HG02623 (cell line): ENCODE results near the gene GRM1.

ENCODE experiments used
- ATAC-seq: cut with Tn5 transposase; IDR thresholded peaks from one replicate; pipeline ENCODE4 v1.9.1; 2021; ENCODE audit warnings: moderate library complexity; ENCODE audit not compliant: unreplicated experiment

The GRM1 gene

DNA sequence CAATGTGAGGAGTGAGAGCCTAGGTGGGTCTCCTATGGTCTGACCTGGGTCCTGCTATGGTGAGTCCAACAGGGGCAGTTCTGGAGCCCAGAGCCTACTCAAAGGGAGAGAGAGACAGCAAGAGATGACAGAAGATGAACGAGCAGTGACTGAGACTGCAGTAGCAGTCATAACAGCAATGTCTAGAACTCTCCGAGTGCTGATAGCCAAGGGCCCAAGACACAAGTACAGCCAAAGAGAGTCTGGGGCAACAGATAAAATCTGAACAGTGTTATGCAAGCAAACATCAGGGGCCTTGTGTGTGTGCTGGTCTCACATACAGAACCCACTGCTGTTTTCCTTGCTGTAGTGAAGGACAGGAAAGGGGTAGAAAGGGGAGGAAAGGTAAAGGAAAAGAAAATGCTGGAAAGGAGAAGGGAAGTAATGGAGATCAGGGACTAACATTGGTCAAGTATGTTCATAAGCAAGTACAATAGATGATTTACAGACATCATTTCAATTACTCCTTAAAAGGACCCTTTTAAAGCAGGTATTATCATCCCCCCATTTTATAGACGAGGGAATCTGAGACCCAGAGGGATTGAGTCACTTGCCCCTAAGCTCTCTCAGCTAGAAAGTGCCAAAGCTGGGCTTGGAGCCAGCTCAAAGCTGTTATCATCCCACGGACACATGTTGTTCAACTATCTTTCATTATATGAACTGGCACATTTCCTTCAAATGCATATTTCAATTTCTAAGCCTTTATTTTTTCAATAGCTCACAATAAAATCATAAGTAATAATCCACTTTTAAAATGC lies 332.5 kb downstream of the GRM1 start:
- ATAC-seq: no peak

DNA sequence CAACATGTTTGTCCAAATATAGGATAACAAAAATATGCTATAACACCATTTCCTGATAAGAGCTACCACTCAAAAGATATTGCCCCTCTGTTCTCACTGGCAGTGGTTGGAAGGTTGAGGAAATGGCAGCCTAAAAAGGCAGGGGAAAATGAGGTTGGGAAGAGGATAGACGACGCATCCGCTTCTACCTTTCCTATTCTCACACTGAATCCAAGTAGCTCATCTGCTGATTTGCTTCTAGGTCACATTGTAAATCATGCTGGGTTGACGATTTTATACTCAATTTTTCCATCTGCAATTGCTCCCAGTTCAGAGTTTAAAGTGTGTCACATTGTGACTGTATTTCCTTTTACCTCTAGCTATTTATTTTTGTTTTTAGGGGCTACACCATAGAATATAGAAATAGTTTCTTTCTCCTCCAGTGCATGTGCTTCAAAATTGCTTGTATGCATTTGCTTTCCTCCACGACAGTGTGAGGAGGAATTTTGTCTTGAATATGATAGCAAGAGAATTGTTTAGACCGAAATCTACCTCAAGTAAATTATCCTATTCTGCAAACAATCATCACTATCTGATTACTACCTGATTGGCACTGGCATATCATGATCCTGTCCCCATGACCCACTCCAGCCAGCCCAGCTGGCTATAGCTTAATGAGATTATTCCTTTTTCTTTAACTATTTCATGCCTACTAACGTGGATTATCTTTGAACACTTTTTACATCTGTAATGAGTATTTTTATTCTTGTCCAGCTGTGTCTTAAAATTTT lies 335.2 kb downstream of the GRM1 start:
- no peak for ATAC-seq

DNA sequence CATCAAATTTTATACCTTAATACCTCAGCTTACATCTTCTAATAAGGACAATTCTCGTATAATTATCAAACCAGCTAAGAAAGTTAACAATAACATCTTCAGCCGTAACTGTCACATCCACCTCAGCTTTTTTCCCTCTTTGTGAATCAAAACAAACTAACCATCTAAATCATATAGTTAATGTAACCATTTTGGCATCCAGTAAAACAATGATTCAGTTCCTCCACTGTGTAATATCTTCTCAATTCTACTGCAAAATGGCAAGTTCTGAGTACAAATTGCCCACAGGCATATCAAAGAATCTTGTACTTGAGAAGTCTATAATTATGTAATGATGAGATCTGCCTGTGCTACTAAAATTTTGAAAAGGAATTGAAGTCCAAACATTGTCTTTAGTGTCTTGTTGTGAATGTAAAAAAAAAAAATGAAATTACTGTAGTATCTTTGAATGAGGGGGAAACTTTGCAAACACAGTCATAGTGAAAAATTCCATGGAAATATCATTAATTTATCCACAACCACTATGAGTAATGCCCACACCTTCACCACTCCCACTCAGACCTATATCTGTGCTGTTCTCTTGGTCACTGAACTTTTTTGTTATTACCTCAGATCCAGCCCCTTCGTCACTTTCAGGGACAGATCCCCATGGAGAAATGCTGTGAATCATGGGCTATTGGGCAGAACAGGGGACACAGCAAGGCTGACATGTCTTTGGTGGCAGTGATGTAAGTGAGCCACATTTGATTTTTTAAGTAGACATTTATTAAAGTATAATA lies 336.1 kb downstream of the GRM1 start:
- no peak for ATAC-seq

DNA sequence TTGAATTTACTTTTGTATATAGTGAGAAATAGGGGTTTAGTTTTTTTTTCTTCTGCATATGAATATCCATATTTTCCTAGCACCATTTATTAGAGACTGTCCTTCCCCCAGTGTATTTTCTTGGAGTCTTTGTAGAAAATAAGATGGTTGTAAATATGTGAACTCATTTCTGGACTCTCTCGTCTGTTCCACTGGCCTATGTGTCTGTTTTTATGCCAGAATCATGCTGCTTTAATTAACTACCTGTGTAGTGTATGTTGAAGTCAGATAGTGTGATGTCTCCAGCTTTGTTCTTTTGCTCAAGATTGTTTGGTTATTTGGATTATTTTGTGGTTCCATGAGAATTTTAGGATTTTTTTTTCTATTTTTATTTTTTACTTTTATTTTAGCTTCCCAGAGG lies 338.2 kb downstream of the GRM1 start:
- no peak for ATAC-seq

DNA sequence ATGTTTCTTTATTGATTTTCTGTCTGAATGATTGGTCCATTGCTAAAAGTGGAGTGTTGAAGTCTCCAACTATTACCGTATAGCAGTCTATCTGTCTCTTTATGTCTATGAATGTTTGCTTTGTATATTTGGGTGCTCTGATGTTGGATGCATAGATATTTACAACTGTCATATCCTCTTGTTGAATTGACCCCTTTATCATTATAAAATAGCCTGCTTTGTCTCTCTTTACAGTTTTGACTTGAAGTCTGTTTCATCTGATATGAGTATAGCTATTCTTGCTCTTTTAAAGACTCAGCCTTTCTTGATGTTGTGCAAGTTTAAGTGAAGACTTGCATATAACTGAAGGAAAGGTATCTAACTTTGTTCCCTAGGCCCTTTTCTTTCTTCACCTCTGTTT lies 341.0 kb downstream of the GRM1 start:
- no peak for ATAC-seq

DNA sequence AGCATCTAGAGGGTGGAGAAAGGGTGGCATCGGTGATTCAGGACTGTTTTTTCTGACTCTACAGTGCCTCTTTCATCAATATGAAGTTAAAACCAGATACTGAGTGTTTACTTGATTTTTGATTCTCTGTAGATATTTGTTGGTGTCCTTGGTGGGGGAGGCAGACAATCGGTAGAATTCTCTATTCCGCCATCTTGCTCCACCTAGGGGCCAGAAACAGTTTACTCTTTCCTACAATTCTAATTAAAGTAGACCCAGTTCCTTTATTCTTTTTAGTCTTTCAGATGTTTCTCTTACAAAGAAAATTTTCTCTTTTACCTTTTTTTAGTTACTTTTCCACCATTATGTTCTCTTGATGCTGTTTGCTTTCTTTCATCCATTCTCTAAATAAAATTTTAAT lies 352.6 kb downstream of the GRM1 start:
- ATAC-seq: no peak

DNA sequence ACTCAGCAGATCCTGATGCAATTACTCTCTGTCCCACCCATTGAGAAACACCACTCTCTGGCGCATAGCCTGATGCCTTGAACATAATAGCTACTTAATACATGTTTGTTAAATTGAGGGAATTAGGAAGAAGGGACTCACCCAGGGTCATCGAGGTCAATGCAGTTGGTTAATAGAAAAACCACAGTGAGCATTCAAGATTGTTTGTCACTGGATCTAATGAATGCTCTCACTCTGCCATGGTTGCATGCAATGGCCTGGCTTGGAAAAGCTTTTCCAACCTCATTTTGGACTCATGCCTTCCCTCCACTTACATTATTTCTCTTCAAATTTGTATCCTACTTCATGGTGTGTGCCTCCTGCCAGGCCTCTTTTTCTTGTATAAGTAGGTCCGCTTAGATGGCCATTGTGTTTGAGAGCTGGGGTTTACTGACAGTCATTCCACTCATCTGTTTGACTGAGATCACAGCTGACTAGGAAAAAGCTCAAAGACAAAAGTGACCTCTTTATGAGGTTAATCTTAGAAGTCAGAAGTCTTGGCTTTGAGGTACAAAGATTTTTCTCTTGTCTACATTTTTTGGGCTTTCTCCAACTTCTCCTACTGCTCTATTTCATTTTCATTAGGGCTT lies 360.0 kb downstream of the GRM1 start:
- ATAC-seq: no peak

DNA sequence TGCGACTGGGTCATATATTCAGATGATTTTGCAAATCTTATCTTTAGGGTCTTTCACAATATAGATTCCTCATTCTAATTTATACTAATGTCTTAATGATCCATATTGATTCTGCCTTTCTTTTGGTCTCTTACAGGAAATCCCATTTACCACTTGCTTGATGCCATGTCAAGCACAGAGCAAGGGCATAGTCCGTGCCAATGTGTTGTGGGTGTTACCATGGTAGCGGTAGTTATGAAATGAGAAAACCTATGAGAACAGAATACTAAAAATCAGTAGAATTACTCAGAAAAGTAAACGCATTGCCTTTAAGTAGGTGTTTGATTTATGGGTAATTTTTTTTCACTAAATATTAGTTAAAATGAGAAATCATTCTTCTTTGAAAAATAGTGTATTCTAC lies 360.9 kb downstream of the GRM1 start:
- ATAC-seq: no peak

DNA sequence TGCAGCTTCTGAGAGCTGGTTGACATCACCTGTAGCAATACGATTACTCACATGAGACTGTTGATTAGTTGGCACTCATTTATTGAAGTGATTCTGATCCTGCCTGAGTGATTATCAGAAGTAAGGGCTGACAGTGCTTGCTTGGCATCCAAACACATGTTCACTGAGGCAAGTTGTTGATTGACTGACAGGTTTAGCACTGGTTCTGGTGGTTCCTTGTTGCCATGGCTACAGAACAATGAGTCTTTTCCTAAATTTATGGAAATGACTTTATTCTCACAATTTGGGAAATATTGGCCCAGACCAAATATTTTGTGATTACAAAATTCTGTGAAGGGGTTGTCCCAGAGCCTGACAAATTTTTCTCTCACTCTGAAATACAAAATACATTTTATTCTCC lies 368.8 kb downstream of the GRM1 start:
- no peak for ATAC-seq

DNA sequence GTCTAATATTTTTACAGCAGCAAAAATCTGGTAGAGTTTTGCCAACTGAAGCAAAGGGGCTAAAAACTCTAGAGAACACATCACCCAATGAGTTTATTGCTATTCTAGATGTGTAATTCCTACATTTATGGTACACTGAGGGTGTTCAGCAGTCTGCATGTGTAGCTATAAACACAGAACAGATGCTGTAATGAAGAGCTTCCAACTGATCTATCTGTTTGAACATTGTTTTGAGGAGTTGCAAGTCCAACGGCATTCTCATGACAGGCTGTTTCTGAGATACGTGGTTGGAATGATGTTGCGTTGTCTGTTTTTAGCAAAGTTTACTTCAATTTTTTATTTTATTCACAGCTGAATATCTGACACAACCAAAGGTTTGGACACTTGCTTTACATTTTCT lies 373.6 kb downstream of the GRM1 start:
- ATAC-seq: no peak

DNA sequence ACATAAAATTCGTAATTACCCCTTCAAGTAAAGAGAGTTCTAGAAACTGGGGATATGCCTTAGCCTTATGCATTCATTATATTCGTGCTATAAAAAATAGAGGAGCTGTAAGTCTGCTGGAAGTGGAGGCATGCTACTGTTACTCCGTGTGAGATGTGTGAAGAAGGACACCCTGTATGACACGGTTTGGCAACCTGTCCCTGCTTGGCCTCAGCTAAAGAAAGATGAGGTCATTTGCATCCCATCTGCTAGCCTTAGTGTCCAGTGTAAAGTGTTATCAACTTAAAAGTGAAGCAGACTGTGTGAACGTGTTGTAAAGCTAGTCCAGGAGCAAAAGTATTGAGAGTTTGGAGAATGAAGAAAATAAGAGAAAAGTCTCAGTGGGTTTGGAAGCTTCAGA lies 379.7 kb downstream of the GRM1 start:
- no peak for ATAC-seq

DNA sequence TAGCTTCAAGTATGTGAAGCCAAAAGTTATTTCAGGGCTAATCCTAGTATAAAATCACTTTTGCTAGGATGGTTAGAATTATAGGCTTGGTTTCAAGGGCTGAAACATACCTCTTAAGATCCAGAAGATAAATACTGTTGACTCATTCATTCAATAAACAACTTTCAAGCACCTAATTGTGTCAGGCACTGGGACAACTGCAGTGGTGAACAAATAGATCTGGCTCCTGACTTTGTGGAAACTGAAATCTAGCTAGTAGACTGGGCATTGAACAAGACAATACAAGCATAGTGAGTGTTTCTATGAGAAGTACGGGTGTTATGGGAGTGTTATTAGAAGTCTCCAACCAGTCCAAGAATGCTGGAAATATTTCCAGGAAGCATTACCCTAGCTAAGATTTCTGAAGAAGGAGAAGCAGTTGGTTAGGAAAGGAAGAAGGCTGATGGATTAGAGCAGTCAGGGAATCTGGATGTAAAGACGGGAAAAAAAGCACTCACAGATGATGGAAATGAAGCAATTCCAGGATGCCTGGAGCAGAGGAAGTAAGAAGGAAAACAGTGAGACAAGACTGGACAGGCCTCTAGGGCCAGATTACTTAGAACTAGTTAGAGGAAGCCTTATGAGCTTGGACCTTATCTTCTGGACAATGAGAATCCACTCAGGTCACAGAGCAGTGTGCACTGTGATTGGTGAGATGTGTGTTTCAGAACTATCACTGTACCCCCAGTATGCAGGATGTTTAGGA lies 382.2 kb downstream of the GRM1 start:
- ATAC-seq: no peak

DNA sequence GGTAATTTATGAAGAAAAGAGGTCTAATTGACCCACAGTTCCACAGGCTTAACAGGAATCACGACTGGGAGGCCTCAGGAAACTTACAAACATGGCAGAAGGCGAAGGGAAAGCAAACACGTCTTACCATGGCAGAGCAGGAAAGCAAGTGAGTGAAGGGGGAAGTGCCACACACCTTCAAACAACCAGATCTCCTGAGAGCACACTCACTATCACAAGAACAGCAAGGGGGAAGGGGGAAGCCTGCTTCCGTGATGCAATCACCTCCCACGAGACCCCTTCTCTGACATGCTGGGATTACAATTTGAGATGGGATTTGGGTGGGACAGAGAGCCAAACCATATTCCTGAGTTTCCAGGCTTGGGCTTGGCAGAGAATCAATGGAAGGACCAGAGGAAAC lies 390.7 kb downstream of the GRM1 start:
- no peak for ATAC-seq

DNA sequence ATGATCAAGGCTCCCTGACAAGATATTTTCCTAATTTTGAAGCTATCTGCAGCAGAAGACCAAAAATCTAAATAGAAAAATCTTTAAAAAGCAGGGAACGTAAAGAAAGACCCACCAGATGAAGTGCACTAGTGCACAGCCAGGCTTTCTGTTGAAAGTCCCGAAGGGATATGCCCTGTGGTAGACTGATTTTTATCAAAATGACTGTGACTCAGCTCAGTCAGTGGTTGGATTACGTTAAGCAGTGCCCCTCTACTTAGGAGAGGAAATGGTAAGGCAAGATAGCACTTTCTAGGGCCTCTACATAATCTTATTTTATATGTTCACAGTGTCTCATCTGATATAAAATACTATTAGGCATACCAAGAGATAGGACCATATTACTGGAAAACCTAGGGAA lies 391.4 kb downstream of the GRM1 start:
- ATAC-seq: no peak

DNA sequence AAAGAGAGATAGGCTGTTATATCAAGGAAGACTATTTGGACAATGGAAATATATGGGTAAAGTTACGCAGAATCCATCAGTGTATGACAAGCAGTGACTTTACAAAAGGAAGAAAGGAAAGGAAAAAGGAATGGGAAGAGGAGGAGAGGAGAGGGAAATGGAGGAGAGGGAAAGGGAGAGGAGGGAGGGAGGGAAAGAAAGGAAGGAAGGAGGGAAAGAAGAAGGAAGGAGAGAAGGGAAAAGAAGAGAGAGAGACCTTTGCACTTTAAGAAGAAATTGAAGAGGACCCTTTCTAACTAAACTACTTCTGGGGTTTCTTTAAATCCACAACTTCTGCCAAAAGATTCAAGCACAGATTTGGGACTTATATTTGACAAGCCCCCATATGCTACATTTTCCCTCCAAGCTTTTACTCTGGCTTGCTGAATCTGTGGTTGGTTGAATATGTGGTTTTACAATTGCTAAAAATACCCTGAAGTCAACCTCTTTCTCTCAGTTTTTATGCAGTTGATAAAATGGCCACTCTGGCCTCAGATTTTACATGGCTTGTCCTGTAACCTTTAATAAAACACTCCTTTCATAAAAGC lies 394.0 kb downstream of the GRM1 start:
- no peak for ATAC-seq

DNA sequence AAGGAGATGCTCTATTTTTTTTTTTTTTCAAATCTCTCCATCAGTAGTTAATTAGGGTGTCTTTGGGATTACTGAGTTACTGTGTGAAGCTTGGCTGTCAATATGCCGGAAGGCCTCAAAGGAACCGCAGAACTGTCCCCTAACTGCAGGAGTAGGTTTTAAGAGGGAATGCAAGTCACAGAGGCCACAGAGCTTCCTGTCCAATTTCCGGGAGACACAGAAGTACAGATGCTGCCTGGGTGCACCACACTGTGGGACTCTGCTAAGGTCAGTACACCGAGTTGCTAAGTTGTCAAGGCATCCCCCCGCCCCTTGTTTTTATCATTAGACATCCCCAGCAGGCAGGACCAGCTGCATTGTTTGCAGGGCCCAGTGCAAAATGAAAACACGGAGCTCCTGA lies 394.6 kb downstream of the GRM1 start:
- ATAC-seq: no peak

DNA sequence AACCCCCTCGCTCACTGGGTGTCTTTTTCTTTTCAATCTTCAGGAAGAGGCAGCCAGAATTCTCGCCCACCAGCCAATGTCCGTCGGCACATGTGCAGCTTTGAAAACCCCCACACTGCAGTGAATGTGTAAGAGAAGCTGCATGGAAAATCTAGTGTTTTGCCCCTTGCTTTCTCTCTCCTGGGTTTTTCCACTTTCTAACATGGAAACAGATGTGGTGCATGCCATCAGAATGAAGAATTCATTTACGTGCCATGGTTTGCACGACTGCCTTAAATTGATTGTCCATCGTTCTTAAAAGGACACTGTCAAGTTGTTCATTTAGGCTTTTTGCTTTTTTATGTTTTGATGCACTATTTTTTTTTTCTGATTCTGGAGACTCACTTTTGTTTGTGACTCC lies 397.7 kb downstream of the GRM1 start:
- no peak for ATAC-seq

DNA sequence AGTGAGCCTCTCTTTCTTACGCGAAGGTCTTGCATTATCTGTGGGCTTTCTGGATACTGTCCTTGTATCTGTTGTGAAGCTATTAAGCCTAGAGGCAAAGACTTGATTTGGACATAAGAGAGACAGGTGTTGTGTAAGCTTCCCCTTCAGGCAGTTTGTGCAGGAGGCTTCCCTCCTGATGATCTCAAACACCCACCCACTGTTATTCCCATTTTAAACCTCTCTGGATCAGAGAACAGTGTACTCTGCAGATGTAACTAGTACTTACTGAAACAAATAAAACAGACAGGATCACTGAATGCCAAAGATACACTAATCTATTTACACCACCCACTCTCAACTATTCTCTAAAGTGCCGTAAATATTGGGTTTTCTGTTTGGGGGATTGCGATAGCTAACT lies 401.0 kb downstream of the GRM1 start:
- no peak for ATAC-seq

DNA sequence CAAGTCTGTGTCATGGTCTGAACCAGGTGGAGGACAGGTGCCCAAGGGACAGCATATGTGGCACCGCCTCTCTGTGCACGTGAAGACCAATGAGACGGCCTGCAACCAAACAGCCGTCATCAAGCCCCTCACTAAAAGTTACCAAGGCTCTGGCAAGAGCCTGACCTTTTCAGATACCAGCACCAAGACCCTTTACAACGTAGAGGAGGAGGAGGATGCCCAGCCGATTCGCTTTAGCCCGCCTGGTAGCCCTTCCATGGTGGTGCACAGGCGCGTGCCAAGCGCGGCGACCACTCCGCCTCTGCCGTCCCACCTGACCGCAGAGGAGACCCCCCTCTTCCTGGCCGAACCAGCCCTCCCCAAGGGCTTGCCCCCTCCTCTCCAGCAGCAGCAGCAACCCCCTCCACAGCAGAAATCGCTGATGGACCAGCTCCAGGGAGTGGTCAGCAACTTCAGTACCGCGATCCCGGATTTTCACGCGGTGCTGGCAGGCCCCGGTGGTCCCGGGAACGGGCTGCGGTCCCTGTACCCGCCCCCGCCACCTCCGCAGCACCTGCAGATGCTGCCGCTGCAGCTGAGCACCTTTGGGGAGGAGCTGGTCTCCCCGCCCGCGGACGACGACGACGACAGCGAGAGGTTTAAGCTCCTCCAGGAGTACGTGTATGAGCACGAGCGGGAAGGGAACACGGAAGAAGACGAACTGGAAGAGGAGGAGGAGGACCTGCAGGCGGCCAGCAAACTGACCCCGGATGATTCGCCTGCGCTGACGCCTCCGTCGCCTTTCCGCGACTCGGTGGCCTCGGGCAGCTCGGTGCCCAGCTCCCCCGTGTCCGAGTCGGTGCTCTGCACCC lies 405.2 kb downstream of the GRM1 start:
- no peak for ATAC-seq
